ENCODE data around the gene PNLDC1.

- TF ChIP-seq CTCF (conservative IDR thresholded peaks at IDR 0.05; ENCODE audit: low read length) = no peak
- no peak for TF ChIP-seq EZH2phosphoT487 (IDR thresholded peaks at IDR 0.05; ENCODE audit: borderline replicate concordance)
These were observed 20.0 kb downstream of the PNLDC1 start for GRCh38 chr6:159819932-159820640.

All from Loucy (cell line).